Measurements from ENCODE around the gene CCDC184. TPM values are rescaled to one million over a fixed set of nuclear protein-coding genes. Genes with fewer than 3 reads are reported as not detected.
A peak's percentile ranks its signal among the peaks of the same experiment; 100 is the strongest.

Gene CCDC184
- total and polyA plus RNA-seq, 2 donors: 0.05 to 0.21 TPM

- H3K4me1 ChIP-seq (ENCODE audit: control insufficient read depth in 2 of 2, insufficient read depth in 2 of 2, low read length in 2 of 2): no peaks in the 10 kb centered on the region
- H3K27ac ChIP-seq (ENCODE audit: low read depth in 1 of 2, low read length in 1 of 2): no peak overlapping the region
- peaks cover 2 to 27% of the 10 kb centered on the region in 2 donors for H3K27me3 ChIP-seq (ENCODE audit: control insufficient read depth in 2 of 2, insufficient read depth in 1 of 2, low read length in 1 of 2)
- H3K4me3 ChIP-seq (ENCODE audit: low read length in 2 of 2): no peak overlapping the region
- H3K36me3 ChIP-seq (ENCODE audit: control insufficient read depth in 2 of 2, insufficient read depth in 2 of 2, low read length in 1 of 2): no peaks in the 10 kb centered on the region
- DNase-seq (ENCODE audit: low read depth in 6 of 9, low spot score in 9 of 9): no peak
- 69% methylated on average over 3 of the region's 3 CpGs for WGBS
- no peaks in the 10 kb centered on the region for H3K9me3 ChIP-seq (ENCODE audit: control insufficient read depth in 2 of 2, insufficient read depth in 1 of 2, low read length in 1 of 2)
Observed at GRCh38 chr12:48175613-48176416, 7.6 kb upstream of the CCDC184 start.

- peaks cover 5 to 33% of the 10 kb centered on the region in 2 donors for H3K27me3 ChIP-seq (ENCODE audit: control insufficient read depth in 2 of 2, insufficient read depth in 1 of 2, low read length in 1 of 2)
- H3K9me3 ChIP-seq (ENCODE audit: control insufficient read depth in 2 of 2, insufficient read depth in 1 of 2, low read length in 1 of 2): no peaks in the 10 kb centered on the region
- no peaks in the 10 kb centered on the region for H3K36me3 ChIP-seq (ENCODE audit: control insufficient read depth in 2 of 2, insufficient read depth in 2 of 2, low read length in 1 of 2)
- DNase-seq (ENCODE audit: low read depth in 6 of 9, low spot score in 9 of 9): no peak
- H3K27ac ChIP-seq (ENCODE audit: low read depth in 1 of 2, low read length in 1 of 2): no peak overlapping the region
- no peaks in the 10 kb centered on the region for H3K4me1 ChIP-seq (ENCODE audit: control insufficient read depth in 2 of 2, insufficient read depth in 2 of 2, low read length in 2 of 2)
- no peak overlapping the region for H3K4me3 ChIP-seq (ENCODE audit: low read length in 2 of 2)
Observed at GRCh38 chr12:48176417-48176751, 7.1 kb upstream of the CCDC184 start.

GRCh38 chr12:48177982-48178381 lies 5.5 kb upstream of the CCDC184 start:
- 90% methylated on average over 4 of the region's 4 CpGs for WGBS
- Histone ChIP-seq H3K27me3 (ENCODE audit: control insufficient read depth in 2 of 2, insufficient read depth in 1 of 2, low read length in 1 of 2) (peaks cover 14 to 48% of the 10 kb centered on the region in 2 donors), H3K27ac (ENCODE audit: low read depth in 1 of 2, low read length in 1 of 2) (no peak overlapping the region), H3K4me1 (ENCODE audit: control insufficient read depth in 2 of 2, insufficient read depth in 2 of 2, low read length in 2 of 2) (peaks cover 5 to 6% of the 10 kb centered on the region in 2 donors), H3K9me3 (ENCODE audit: control insufficient read depth in 2 of 2, insufficient read depth in 1 of 2, low read length in 1 of 2) (no peaks in the 10 kb centered on the region), H3K36me3 (ENCODE audit: control insufficient read depth in 2 of 2, insufficient read depth in 2 of 2, low read length in 1 of 2) (no peaks in the 10 kb centered on the region), H3K4me3 (ENCODE audit: low read length in 2 of 2) (no peak overlapping the region)
- no peak for DNase-seq (ENCODE audit: low read depth in 6 of 9, low spot score in 9 of 9)

- Histone ChIP-seq H3K27ac (ENCODE audit: low read depth in 1 of 2, low read length in 1 of 2) (no peak overlapping the region), H3K9me3 (ENCODE audit: control insufficient read depth in 2 of 2, insufficient read depth in 1 of 2, low read length in 1 of 2) (peaks cover 0 to 5% of the 10 kb centered on the region in 2 donors), H3K27me3 (ENCODE audit: control insufficient read depth in 2 of 2, insufficient read depth in 1 of 2, low read length in 1 of 2) (peaks cover 24 to 63% of the 10 kb centered on the region in 2 donors), H3K36me3 (ENCODE audit: control insufficient read depth in 2 of 2, insufficient read depth in 2 of 2, low read length in 1 of 2) (no peaks in the 10 kb centered on the region), H3K4me1 (ENCODE audit: control insufficient read depth in 2 of 2, insufficient read depth in 2 of 2, low read length in 2 of 2) (peaks cover 5 to 17% of the 10 kb centered on the region in 2 donors), H3K4me3 (ENCODE audit: low read length in 2 of 2) (no peak overlapping the region)
- 97% methylated on average over 1 of the region's 1 CpG for WGBS
- DNase-seq (ENCODE audit: low read depth in 6 of 9, low spot score in 9 of 9): no peak
Observed at GRCh38 chr12:48179466-48179865, 4.0 kb upstream of the CCDC184 start.

GRCh38 chr12:48180424-48180823 lies 3.0 kb upstream of the CCDC184 start:
- Histone ChIP-seq H3K36me3 (ENCODE audit: control insufficient read depth in 2 of 2, insufficient read depth in 2 of 2, low read length in 1 of 2) (no peaks in the 10 kb centered on the region), H3K27me3 (ENCODE audit: control insufficient read depth in 2 of 2, insufficient read depth in 1 of 2, low read length in 1 of 2) (peaks cover 34 to 71% of the 10 kb centered on the region in 2 donors), H3K27ac (ENCODE audit: low read depth in 1 of 2, low read length in 1 of 2) (no peak overlapping the region), H3K4me1 (ENCODE audit: control insufficient read depth in 2 of 2, insufficient read depth in 2 of 2, low read length in 2 of 2) (peaks cover 5 to 20% of the 10 kb centered on the region in 2 donors), H3K4me3 (ENCODE audit: low read length in 2 of 2) (no peak overlapping the region), H3K9me3 (ENCODE audit: control insufficient read depth in 2 of 2, insufficient read depth in 1 of 2, low read length in 1 of 2) (peaks cover 0 to 8% of the 10 kb centered on the region in 2 donors)
- DNase-seq (ENCODE audit: low read depth in 6 of 9, low spot score in 9 of 9): no peak
- WGBS: 95% methylated on average over 1 of the region's 1 CpG

GRCh38 chr12:48180857-48181495 lies 2.5 kb upstream of the CCDC184 start:
- H3K27ac ChIP-seq (ENCODE audit: low read depth in 1 of 2, low read length in 1 of 2): no peak overlapping the region
- H3K4me3 ChIP-seq (ENCODE audit: low read length in 2 of 2): no peak overlapping the region
- H3K27me3 ChIP-seq (ENCODE audit: control insufficient read depth in 2 of 2, insufficient read depth in 1 of 2, low read length in 1 of 2): peaks cover 37 to 76% of the 10 kb centered on the region in 2 donors
- DNase-seq (ENCODE audit: low read depth in 6 of 9, low spot score in 9 of 9): no peak
- peaks cover 0 to 8% of the 10 kb centered on the region in 2 donors for H3K9me3 ChIP-seq (ENCODE audit: control insufficient read depth in 2 of 2, insufficient read depth in 1 of 2, low read length in 1 of 2)
- H3K4me1 ChIP-seq (ENCODE audit: control insufficient read depth in 2 of 2, insufficient read depth in 2 of 2, low read length in 2 of 2): peaks cover 5 to 20% of the 10 kb centered on the region in 2 donors
- 94% methylated on average over 2 of the region's 2 CpGs for WGBS
- no peaks in the 10 kb centered on the region for H3K36me3 ChIP-seq (ENCODE audit: control insufficient read depth in 2 of 2, insufficient read depth in 2 of 2, low read length in 1 of 2)

- Histone ChIP-seq H3K27me3 (ENCODE audit: control insufficient read depth in 2 of 2, insufficient read depth in 1 of 2, low read length in 1 of 2) (peaks cover 46 to 85% of the 10 kb centered on the region in 2 donors), H3K4me3 (ENCODE audit: low read length in 2 of 2) (peak overlapping the region; percentile 62 to 75), H3K4me1 (ENCODE audit: control insufficient read depth in 2 of 2, insufficient read depth in 2 of 2, low read length in 2 of 2) (peaks cover 5 to 20% of the 10 kb centered on the region in 2 donors), H3K27ac (ENCODE audit: low read depth in 1 of 2, low read length in 1 of 2) (no peak overlapping the region), H3K36me3 (ENCODE audit: control insufficient read depth in 2 of 2, insufficient read depth in 2 of 2, low read length in 1 of 2) (no peaks in the 10 kb centered on the region), H3K9me3 (ENCODE audit: control insufficient read depth in 2 of 2, insufficient read depth in 1 of 2, low read length in 1 of 2) (peaks cover 0 to 8% of the 10 kb centered on the region in 2 donors)
- WGBS: 5% methylated on average over 7 of the region's 7 CpGs
- no peak for DNase-seq (ENCODE audit: low read depth in 6 of 9, low spot score in 9 of 9)
Observed at GRCh38 chr12:48182631-48183030, 813 bp upstream of the CCDC184 start.

GRCh38 chr12:48183876-48184548 lies 568 bp downstream of the CCDC184 start:
- WGBS: 6% methylated on average over 61 of the region's 61 CpGs
- Histone ChIP-seq H3K27me3 (ENCODE audit: control insufficient read depth in 2 of 2, insufficient read depth in 1 of 2, low read length in 1 of 2) (peaks cover 44 to 87% of the 10 kb centered on the region in 2 donors), H3K4me3 (ENCODE audit: low read length in 2 of 2) (peak overlapping the region; percentile 62 to 75), H3K9me3 (ENCODE audit: control insufficient read depth in 2 of 2, insufficient read depth in 1 of 2, low read length in 1 of 2) (peaks cover 0 to 8% of the 10 kb centered on the region in 2 donors), H3K4me1 (ENCODE audit: control insufficient read depth in 2 of 2, insufficient read depth in 2 of 2, low read length in 2 of 2) (peaks cover 5 to 20% of the 10 kb centered on the region in 2 donors), H3K36me3 (ENCODE audit: control insufficient read depth in 2 of 2, insufficient read depth in 2 of 2, low read length in 1 of 2) (no peaks in the 10 kb centered on the region), H3K27ac (ENCODE audit: low read depth in 1 of 2, low read length in 1 of 2) (no peak overlapping the region)
- DNase-seq (ENCODE audit: low read depth in 6 of 9, low spot score in 9 of 9): no peak

- H3K27me3 ChIP-seq (ENCODE audit: control insufficient read depth in 2 of 2, insufficient read depth in 1 of 2, low read length in 1 of 2): peaks cover 44 to 82% of the 10 kb centered on the region in 2 donors
- WGBS: 16% methylated on average over 20 of the region's 20 CpGs
- no peak overlapping the region for H3K4me3 ChIP-seq (ENCODE audit: low read length in 2 of 2)
- DNase-seq (ENCODE audit: low read depth in 6 of 9, low spot score in 9 of 9): no peak
- H3K27ac ChIP-seq (ENCODE audit: low read depth in 1 of 2, low read length in 1 of 2): no peak overlapping the region
- no peaks in the 10 kb centered on the region for H3K36me3 ChIP-seq (ENCODE audit: control insufficient read depth in 2 of 2, insufficient read depth in 2 of 2, low read length in 1 of 2)
- peaks cover 0 to 8% of the 10 kb centered on the region in 2 donors for H3K9me3 ChIP-seq (ENCODE audit: control insufficient read depth in 2 of 2, insufficient read depth in 1 of 2, low read length in 1 of 2)
- H3K4me1 ChIP-seq (ENCODE audit: control insufficient read depth in 2 of 2, insufficient read depth in 2 of 2, low read length in 2 of 2): peaks cover 5 to 20% of the 10 kb centered on the region in 2 donors
Observed at GRCh38 chr12:48184549-48184922, 1.1 kb downstream of the CCDC184 start.

Data from thymus (tissue), 11 donors.